SH-SY5Y (cell line): ENCODE data around the gene TFIP11.

ENCODE experiments used
- GATA2 ChIP-seq: IDR thresholded peaks from 2 replicates; pipeline ENCODE4 v1.6.1; 2011; ENCODE audit warnings: mild to moderate bottlenecking, low read depth, low read length
- GATA3 ChIP-seq: IDR thresholded peaks from 2 replicates; pipeline ENCODE4 v1.6.1; 2011; ENCODE audit warnings: low read depth, mild to moderate bottlenecking, low read length, moderate library complexity

DNA sequence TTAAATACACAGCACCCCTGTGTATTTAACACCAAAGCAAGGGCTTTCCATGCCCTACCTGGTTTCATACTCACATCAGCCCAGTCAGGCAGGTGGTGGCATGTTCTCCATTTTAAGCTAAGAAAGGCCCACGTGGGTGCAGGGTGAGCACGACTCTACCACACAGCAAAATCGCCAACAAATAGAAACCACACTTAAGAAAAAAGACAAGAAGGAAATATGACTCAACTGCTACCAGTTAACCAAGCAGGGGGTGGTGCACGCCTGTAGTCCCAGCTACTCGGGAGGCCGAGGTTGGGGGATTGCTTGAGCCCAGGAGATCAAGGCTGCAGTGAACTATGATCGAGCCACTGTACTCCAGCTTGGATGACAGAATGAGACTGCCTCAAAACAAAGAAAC, 35.2 kb upstream of the TFIP11 start:
- no peak for TF ChIP-seq GATA3
- no peak for TF ChIP-seq GATA2
